Uterus (tissue), 2 donors: ENCODE results near the gene PEPD.

Source experiments
- CTCF ChIP-seq, 4 experiments: fragments of 200-600 bp in 2 of 4; fragments of 450-650 bp in 2 of 4; sonication (generic) in 2 of 4; IDR thresholded peaks; one replicate each; pipeline ENCODE4 v1.5.1; 2016 to 2019; ENCODE audit warnings: antibody characterized with exemption in 4 of 4, mild to moderate bottlenecking in 2 of 4, moderate library complexity in 1 of 4
- POLR2A ChIP-seq, 2 donors: fragments of 450-650 bp; IDR thresholded peaks; one replicate each; pipeline ENCODE4 v1.6.1; 2016; ENCODE audit warnings: antibody characterized with exemption in 2 of 2, mild to moderate bottlenecking in 1 of 2, moderate library complexity in 1 of 2

GRCh38 chr19:33504058-33504444, 17.5 kb downstream of the PEPD start:
- no peak for TF ChIP-seq CTCF (IDR thresholded peaks at IDR 0.05)
- TF ChIP-seq POLR2A (IDR thresholded peaks at IDR 0.05) = no peak
